H9 (cell line): Measurements from ENCODE around the gene BEST2. TPM values are rescaled to one million over a fixed set of nuclear protein-coding genes. Genes with fewer than 3 reads are reported as not detected.

Experiments used
- DNase-seq: peaks from one replicate; pipeline ENCODE4 v3.0.0-alpha.2; 2017
- H2AFZ ChIP-seq: one replicate; pipeline ENCODE4 v1.6.1; 2013; ENCODE audit warnings: mild to moderate bottlenecking, low read length, control low read depth, moderate library complexity
- H2AK5ac ChIP-seq: 2 replicates; pipeline ENCODE4 v1.6.1; 2013; ENCODE audit warnings: low read length, control low read depth, mixed read lengths; ENCODE audit not compliant: insufficient read length
- H2BK120ac ChIP-seq: one replicate; pipeline ENCODE4 v1.6.1; 2013; ENCODE audit warnings: low read depth, mild to moderate bottlenecking, low read length, control low read depth, inconsistent platforms; ENCODE audit not compliant: poor library complexity, severe bottlenecking
- H2BK12ac ChIP-seq: 2 replicates; pipeline ENCODE4 v1.6.1; 2013; ENCODE audit warnings: low read length, control low read depth, mixed read lengths, low read depth; ENCODE audit not compliant: insufficient read length
- H2BK15ac ChIP-seq: 2 replicates; pipeline ENCODE4 v1.6.1; 2013; ENCODE audit warnings: low read depth, low read length, control low read depth
- H2BK20ac ChIP-seq: one replicate; pipeline ENCODE4 v1.6.1; 2013; ENCODE audit warnings: low read depth, mild to moderate bottlenecking, low read length, control low read depth, inconsistent platforms; ENCODE audit not compliant: poor library complexity, severe bottlenecking
- H2BK5ac ChIP-seq: 2 replicates; pipeline ENCODE4 v1.6.1; 2013; ENCODE audit warnings: low read length, control low read depth, mixed read lengths; ENCODE audit not compliant: insufficient read length
- H3K14ac ChIP-seq: 2 replicates; pipeline ENCODE4 v1.6.1; 2013; ENCODE audit warnings: low read length, control low read depth; ENCODE audit not compliant: insufficient read depth
- H3K18ac ChIP-seq: 2 replicates; pipeline ENCODE4 v1.6.1; 2013; ENCODE audit warnings: low read depth, mild to moderate bottlenecking, mixed read lengths, low read length, control low read depth; ENCODE audit not compliant: insufficient read length
- H3K23ac ChIP-seq: 2 replicates; pipeline ENCODE4 v1.6.1; 2013; ENCODE audit warnings: low read length, control low read depth, mixed read lengths, low read depth; ENCODE audit not compliant: insufficient read length
- H3K23me2 ChIP-seq: 2 replicates; pipeline ENCODE4 v1.6.1; 2013; ENCODE audit warnings: low read depth, mild to moderate bottlenecking, mixed read lengths, low read length, control low read depth; ENCODE audit not compliant: insufficient read length, poor library complexity, severe bottlenecking
- H3K27ac ChIP-seq: 2 replicates; pipeline ENCODE4 v1.5.1; 2013; ENCODE audit warnings: low read length, control low read depth, mixed read lengths, low read depth; ENCODE audit not compliant: insufficient read length
- H3K27me3 ChIP-seq: 2 replicates; pipeline ENCODE4 v1.6.1; 2013; ENCODE audit warnings: low read length, control low read depth, inconsistent platforms; ENCODE audit not compliant: insufficient read depth
- H3K4ac ChIP-seq: 2 replicates; pipeline ENCODE4 v1.6.1; 2013; ENCODE audit warnings: low read depth, mild to moderate bottlenecking, control low read depth, inconsistent platforms, low read length, moderate library complexity
- H3K4me1 ChIP-seq: 2 replicates; pipeline ENCODE4 v1.6.1; 2013; ENCODE audit warnings: low read length, control low read depth, inconsistent platforms; ENCODE audit not compliant: insufficient read depth
- H3K4me2 ChIP-seq: 2 replicates; pipeline ENCODE4 v1.6.1; 2013; ENCODE audit warnings: low read length, control low read depth, mixed read lengths; ENCODE audit not compliant: insufficient read length, insufficient read depth
- H3K56ac ChIP-seq: 2 replicates; pipeline ENCODE4 v1.6.1; 2013; ENCODE audit warnings: low read depth, mild to moderate bottlenecking, mixed read lengths, low read length, control low read depth; ENCODE audit not compliant: insufficient read length
- H3K79me1 ChIP-seq: 2 replicates; pipeline ENCODE4 v1.6.1; 2013; ENCODE audit warnings: low read depth, mild to moderate bottlenecking, moderate library complexity, low read length, control low read depth, inconsistent platforms; ENCODE audit not compliant: insufficient read depth, poor library complexity, severe bottlenecking
- H3K79me2 ChIP-seq: 2 replicates; pipeline ENCODE4 v1.6.1; 2013; ENCODE audit warnings: low read length, control low read depth, inconsistent platforms; ENCODE audit not compliant: insufficient read depth
- H3K9ac ChIP-seq: 2 replicates; pipeline ENCODE4 v1.6.1; 2013; ENCODE audit warnings: low read length, control low read depth, mixed read lengths; ENCODE audit not compliant: insufficient read length; ENCODE audit errors: extremely low read depth
- H3K9me3 ChIP-seq: one replicate; pipeline ENCODE4 v1.6.1; 2013; ENCODE audit warnings: low read depth, low read length, inconsistent platforms; ENCODE audit not compliant: control insufficient read depth
- H3T11ph ChIP-seq: one replicate; pipeline ENCODE4 v1.6.1; 2013; ENCODE audit warnings: mild to moderate bottlenecking, low read length, control low read depth, inconsistent platforms
- H4K20me1 ChIP-seq: one replicate; pipeline ENCODE4 v1.6.1; 2013; ENCODE audit not compliant: control insufficient read depth, insufficient read length, insufficient read depth
- H4K5ac ChIP-seq: 2 replicates; pipeline ENCODE4 v1.6.1; 2013; ENCODE audit warnings: low read depth, mild to moderate bottlenecking, mixed read lengths, low read length, control low read depth; ENCODE audit not compliant: insufficient read length
- H4K8ac ChIP-seq: replicated peaks from 2 replicates; pipeline ENCODE4 v1.6.1; 2013; ENCODE audit warnings: low read length, control low read depth, mixed read lengths, low read depth; ENCODE audit not compliant: insufficient read length
- H4K91ac ChIP-seq: 2 replicates; pipeline ENCODE4 v1.6.1; 2013; ENCODE audit warnings: low read depth, mild to moderate bottlenecking, moderate library complexity, mixed read lengths, low read length, control low read depth; ENCODE audit not compliant: insufficient read length
- H3K27ac Mint-ChIP-seq, 3 experiments: 2 replicates in 2 of 3; 3 replicates in 1 of 3; pipeline ENCODE4 v1.8.0; 2020 to 2021; ENCODE audit warnings: mixed read lengths in 3 of 3, mild to moderate bottlenecking in 1 of 3, moderate library complexity in 1 of 3
- H3K27me3 Mint-ChIP-seq: 2 replicates; pipeline ENCODE4 v1.8.0; 2021; ENCODE audit warnings: low read depth, mild to moderate bottlenecking, moderate library complexity, mixed read lengths
- H3K36me3 Mint-ChIP-seq, 3 experiments: 2 replicates in 2 of 3; 3 replicates in 1 of 3; pipeline ENCODE4 v1.8.0; 2020 to 2021; ENCODE audit warnings: low read depth in 3 of 3, mixed read lengths in 3 of 3; ENCODE audit not compliant: insufficient read depth in 1 of 3
- H3K4me1 Mint-ChIP-seq, 2 experiments: 2 replicates each; pipeline ENCODE4 v1.8.0; 2020; ENCODE audit warnings: mixed read lengths in 2 of 2
- H3K4me3 Mint-ChIP-seq, 2 experiments: 2 replicates in 1 of 2; 3 replicates in 1 of 2; pipeline ENCODE4 v1.8.0; 2020 to 2021; ENCODE audit warnings: mild to moderate bottlenecking in 2 of 2, mixed read lengths in 2 of 2, moderate library complexity in 1 of 2
- H3K9me3 Mint-ChIP-seq, 2 experiments: 2 replicates in 1 of 2; 3 replicates in 1 of 2; pipeline ENCODE4 v1.8.0; 2020; ENCODE audit warnings: mild to moderate bottlenecking in 2 of 2, mixed read lengths in 2 of 2, moderate library complexity in 1 of 2
- CTCF ChIP-seq: fragments of 200-600 bp; sonication (generic); conservative IDR thresholded peaks from 3 replicates; pipeline ENCODE4 v1.8.0; 2021; ENCODE audit warnings: antibody characterized with exemption, mild to moderate bottlenecking
- WGBS: extraction: QIAGEN DNeasy Blood & Tissue Kit; methylation state at CpG from one replicate; pipeline ENCODE4 v1.1.7; 2013; ENCODE audit warnings: missing lambda C conversion rate, low lambda C conversion rate, mixed read lengths; ENCODE audit not compliant: insufficient read length; ENCODE audit errors: extremely low coverage; 5-methylcytosine and 5-hydroxymethylcytosine counted together
- total RNA-seq: library from RNA; stranded (reverse); gene quantifications from 2 replicates; pipeline ENCODE4 v1.2.1, GENCODE V29; 2021

The BEST2 gene
- total RNA-seq, 1 experiment from 2014 or later: 1.6 TPM

- Mint-ChIP-seq H3K4me1 (peaks cover 28 to 29% of the 10 kb centered on the region in 2 experiments), H3K27ac (peak overlapping the region in 1 of 3 experiments; percentile 57; a peak in 3 of 7 replicates), H3K4me3 (peak overlapping the region in 1 of 2 experiments; percentile 36; a peak in 1 of 5 replicates), H3K36me3 (no peaks in the 10 kb centered on the region), H3K27me3 (peaks cover 6% of the 10 kb centered on the region), H3K9me3 (no peaks in the 10 kb centered on the region)
- DNase-seq: no peak
- no peak overlapping the region for H2AFZ ChIP-seq
- peaks cover 32% of the 10 kb centered on the region for H3K23me2 ChIP-seq
- no peak overlapping the region for H3T11ph ChIP-seq
- H3K56ac ChIP-seq: no peak overlapping the region
- H2BK20ac ChIP-seq: no peak overlapping the region
- H4K8ac ChIP-seq: no peak overlapping the region
- no peak for TF ChIP-seq CTCF
- no peak overlapping the region for H3K23ac ChIP-seq
- peaks cover 6% of the 10 kb centered on the region for H3K4me1 ChIP-seq
- no peak overlapping the region for H3K4ac ChIP-seq
- H2BK5ac ChIP-seq: no peak overlapping the region
- no peak overlapping the region for H3K18ac ChIP-seq
- H2AK5ac ChIP-seq: no peak overlapping the region
- no peak overlapping the region for H3K4me2 ChIP-seq
- no peaks in the 10 kb centered on the region for H3K79me1 ChIP-seq
- H4K91ac ChIP-seq: no peak overlapping the region
- no peak overlapping the region for H3K9ac ChIP-seq
- no peak overlapping the region for H3K14ac ChIP-seq
- H3K27ac ChIP-seq: no peak overlapping the region
- H2BK15ac ChIP-seq: no peak overlapping the region
- no peaks in the 10 kb centered on the region for H3K79me2 ChIP-seq
- H3K27me3 ChIP-seq: no peaks in the 10 kb centered on the region; the same call in 1 of the 2 replicates
- no CpG with 5 or more reads among the region's 4 CpGs for WGBS
- no peak overlapping the region for H4K5ac ChIP-seq
- no peaks in the 10 kb centered on the region for H4K20me1 ChIP-seq
- no peaks in the 10 kb centered on the region for H3K9me3 ChIP-seq
- no peak overlapping the region for H2BK12ac ChIP-seq
- H2BK120ac ChIP-seq: no peak overlapping the region
Observed at GRCh38 chr19:12788042-12788681, 36.6 kb downstream of the BEST2 start.
